ENCODE measurements around the gene CLDN24. TPM values are rescaled to one million over a fixed set of nuclear protein-coding genes. Genes with fewer than 3 reads are reported as not detected.
A peak's percentile ranks its signal among the peaks of the same experiment; 100 is the strongest.

CLDN24 gene
- total RNA-seq, 5 donors from 2014 or later (not counting 1 experiment from before 2014, with no cell fraction given), result not detected

DNA sequence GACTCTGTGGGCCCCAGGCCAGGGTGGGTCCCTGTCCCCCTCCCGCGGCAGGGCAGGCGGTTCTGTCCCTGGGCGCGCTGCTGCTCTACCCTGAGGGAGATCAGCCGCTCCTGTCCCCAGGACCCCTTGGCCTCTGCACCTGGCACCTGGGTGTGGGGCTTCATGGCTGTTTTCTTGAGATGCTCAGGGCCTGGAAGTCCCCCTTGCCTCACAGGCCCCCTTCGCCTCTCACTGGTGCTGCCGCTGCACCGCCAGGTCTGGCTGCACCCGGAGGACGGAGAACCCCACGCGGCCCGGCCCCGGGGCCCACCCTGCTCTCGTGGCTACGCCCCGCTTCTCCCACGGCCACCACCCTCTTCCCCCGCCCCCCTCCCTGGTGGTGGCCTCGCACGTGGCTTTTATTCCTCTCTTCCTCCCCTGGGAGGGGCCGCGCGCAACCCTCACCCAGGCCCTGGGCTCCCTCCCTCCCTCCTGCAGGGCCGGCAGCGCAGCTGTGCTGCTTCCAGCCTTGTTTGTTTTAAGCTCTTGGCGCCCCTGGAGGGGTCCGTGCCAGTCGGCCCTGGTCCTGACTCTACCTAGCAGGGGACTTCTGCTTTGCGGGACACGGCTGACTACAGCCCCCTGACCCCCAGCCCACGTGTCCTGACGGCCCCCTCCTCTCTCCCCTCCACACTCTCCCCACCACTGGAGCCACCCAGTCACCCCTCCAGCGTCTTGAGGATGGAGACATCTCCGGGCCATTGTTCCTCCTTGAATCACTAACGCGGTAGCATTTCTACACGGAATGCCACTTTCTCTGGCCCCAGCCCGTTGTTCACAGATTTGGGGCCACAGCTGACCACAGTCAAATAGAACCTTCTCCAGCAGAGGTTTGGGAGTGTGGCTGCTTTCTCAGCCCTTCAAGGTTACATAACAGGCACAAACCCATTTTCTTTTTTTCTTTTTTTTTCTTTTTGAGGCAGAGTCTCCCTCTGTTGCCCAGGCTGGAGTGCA, 20.6 kb upstream of the CLDN24 start:
- Histone ChIP-seq H3K9me3 (no peaks in the 10 kb centered on the region), H3K4me1 (ENCODE audit: control insufficient read depth in 1 of 2, extremely low read depth in 1 of 2, insufficient read depth in 2 of 2, low read length in 2 of 2) (no peaks in the 10 kb centered on the region), H3K27me3 (replicated peaks in 1 of 2; ENCODE audit: control insufficient read depth in 2 of 2, extremely low read depth in 1 of 2, insufficient read depth in 2 of 2, low read length in 1 of 2) (peaks cover 0 to 40% of the 10 kb centered on the region in 2 experiments), H3K36me3 (ENCODE audit: control insufficient read depth in 2 of 2, extremely low read depth in 1 of 2, insufficient read depth in 1 of 2, low read length in 1 of 2) (no peaks in the 10 kb centered on the region), H3K27ac (ENCODE audit: low read length) (no peak overlapping the region), H3K4me3 (ENCODE audit: control insufficient read depth in 1 of 2, extremely low read depth in 1 of 2, low read length in 1 of 2) (no peak overlapping the region)
- Mint-ChIP-seq H3K27me3 (peaks cover 15 to 22% of the 10 kb centered on the region in 2 donors), H3K4me1 (peaks cover 0 to 5% (median 4%) of the 10 kb centered on the region in 3 donors), H3K4me3 (peak overlapping the region in 1 of 3 donors; percentile 48), H3K36me3 (no peaks in the 10 kb centered on the region), H3K27ac (no peak overlapping the region), H3K9me3 (no peaks in the 10 kb centered on the region)
- peak in 2 of 4 experiments; percentile 26 to 30 for ATAC-seq (replicated peaks in 1 of 4)
- peak in 1 of 35 experiments; percentile 8 for DNase-seq
- ChIA-PET CTCF (interaction anchor here in 1 of 2 donors (0.5 to 0.7 kb wide), 2 partner anchors 63 to 68 kb away, joined by 4 to 11 read pairs; no protein-coding TSS in a partner anchor), POLR2A (no interaction called here)
- 18% methylated on average over 31 of the region's 40 CpGs for WGBS (ENCODE audit: insufficient coverage)

- Histone ChIP-seq H3K4me1 (ENCODE audit: control insufficient read depth in 1 of 2, extremely low read depth in 1 of 2, insufficient read depth in 2 of 2, low read length in 2 of 2) (no peaks in the 10 kb centered on the region), H3K9me3 (no peaks in the 10 kb centered on the region), H3K27me3 (replicated peaks in 1 of 2; ENCODE audit: control insufficient read depth in 2 of 2, extremely low read depth in 1 of 2, insufficient read depth in 2 of 2, low read length in 1 of 2) (peaks cover 0 to 12% of the 10 kb centered on the region in 2 experiments), H3K27ac (ENCODE audit: low read length) (no peak overlapping the region), H3K36me3 (ENCODE audit: control insufficient read depth in 2 of 2, extremely low read depth in 1 of 2, insufficient read depth in 1 of 2, low read length in 1 of 2) (no peaks in the 10 kb centered on the region), H3K4me3 (ENCODE audit: control insufficient read depth in 1 of 2, extremely low read depth in 1 of 2, low read length in 1 of 2) (no peak overlapping the region)
- CTCF ChIA-PET, result interaction anchor here in 1 of 2 donors (0.7 kb wide), 1 partner anchor 1703 kb away, joined by 5 read pairs; no protein-coding TSS in a partner anchor
- Mint-ChIP-seq H3K4me1 (peaks cover 0 to 4% (median 4%) of the 10 kb centered on the region in 3 donors), H3K9me3 (no peaks in the 10 kb centered on the region), H3K36me3 (no peaks in the 10 kb centered on the region), H3K4me3 (no peak overlapping the region), H3K27me3 (peaks cover 7 to 12% of the 10 kb centered on the region in 2 donors), H3K27ac (no peak overlapping the region)
- DNase-seq (no peak), ATAC-seq (replicated peaks in 1 of 4) (no peak)
- POLR2A ChIA-PET, result interaction anchor here in 1 of 2 donors (0.6 kb wide), 1 partner anchor 84 kb away, joined by 3 read pairs; no protein-coding TSS in a partner anchor
- WGBS (ENCODE audit: insufficient coverage), result 84% methylated on average over 6 of the region's 7 CpGs
Observed at GRCh38 chr4:183337833-183338232, 15.6 kb upstream of the CLDN24 start.

DNA sequence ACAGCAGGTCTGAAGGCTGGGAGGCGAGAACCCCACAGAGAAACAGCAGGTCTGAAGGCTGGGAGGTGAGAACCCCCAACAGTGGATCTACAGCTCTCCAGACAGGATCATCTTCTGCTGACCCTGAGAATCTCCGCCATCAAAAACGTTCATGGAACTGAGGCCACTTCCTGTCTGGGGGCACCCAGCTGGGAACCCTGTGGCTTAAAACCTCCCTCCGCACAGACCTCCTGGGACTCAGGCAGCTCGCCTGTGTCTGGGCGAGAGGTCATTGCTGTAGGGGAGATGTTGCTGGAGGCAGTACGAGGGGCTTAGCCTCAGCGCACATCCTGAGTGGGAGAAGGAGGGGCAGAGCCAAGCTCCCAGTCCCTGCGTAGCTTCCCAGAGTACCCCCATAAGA, 15.1 kb upstream of the CLDN24 start:
- no peaks in the 10 kb centered on the region for H3K9me3 ChIP-seq
- H3K27me3 ChIP-seq (replicated peaks in 1 of 2; ENCODE audit: control insufficient read depth in 2 of 2, extremely low read depth in 1 of 2, insufficient read depth in 2 of 2, low read length in 1 of 2), result peaks cover 0 to 11% of the 10 kb centered on the region in 2 experiments
- Mint-ChIP-seq H3K4me3 (no peak overlapping the region), H3K4me1 (peaks cover 0 to 4% (median 4%) of the 10 kb centered on the region in 3 donors), H3K27me3 (peaks cover 12 to 17% of the 10 kb centered on the region in 2 donors), H3K27ac (no peak overlapping the region), H3K36me3 (no peaks in the 10 kb centered on the region), H3K9me3 (no peaks in the 10 kb centered on the region)
- WGBS (ENCODE audit: insufficient coverage), result 74% methylated on average over 3 of the region's 9 CpGs
- H3K4me3 ChIP-seq (ENCODE audit: control insufficient read depth in 1 of 2, extremely low read depth in 1 of 2, low read length in 1 of 2), result no peak overlapping the region
- CTCF ChIA-PET, result no interaction called here
- H3K27ac ChIP-seq (ENCODE audit: low read length), result no peak overlapping the region
- no peak for ATAC-seq (replicated peaks in 1 of 4)
- H3K36me3 ChIP-seq (ENCODE audit: control insufficient read depth in 2 of 2, extremely low read depth in 1 of 2, insufficient read depth in 1 of 2, low read length in 1 of 2), result no peaks in the 10 kb centered on the region
- POLR2A ChIA-PET, result no interaction called here
- no peak for DNase-seq
- no peaks in the 10 kb centered on the region for H3K4me1 ChIP-seq (ENCODE audit: control insufficient read depth in 1 of 2, extremely low read depth in 1 of 2, insufficient read depth in 2 of 2, low read length in 2 of 2)

DNA sequence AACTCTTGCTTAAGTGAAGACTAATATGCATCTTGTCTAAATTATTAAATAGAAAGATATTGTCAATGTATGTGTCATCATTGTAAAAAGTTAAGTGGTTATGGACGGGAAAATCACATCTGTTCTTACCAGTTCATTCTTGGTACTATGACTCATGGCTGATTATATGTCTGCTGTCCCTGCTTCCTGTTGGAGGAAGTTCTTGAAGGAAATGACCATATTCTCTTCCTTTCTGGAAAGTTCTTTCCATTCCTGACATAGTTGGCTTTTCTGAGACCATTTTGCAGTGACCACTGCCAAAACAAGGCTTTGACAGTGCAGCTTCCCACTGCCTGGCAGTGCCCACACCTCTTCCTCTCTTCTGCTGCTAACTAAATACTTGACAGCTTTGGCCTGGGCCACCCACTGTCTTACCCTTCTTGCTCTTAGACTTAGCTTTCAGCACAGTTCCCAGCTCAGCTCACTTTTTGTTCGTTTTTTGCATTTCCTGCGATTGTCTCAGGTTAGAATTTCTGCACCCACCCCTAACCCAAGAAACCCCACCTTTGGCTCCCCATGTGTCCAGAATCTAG, 13.2 kb upstream of the CLDN24 start:
- 83% methylated on average over 2 of the region's 3 CpGs for WGBS (ENCODE audit: insufficient coverage)
- H3K36me3 Mint-ChIP-seq, result no peaks in the 10 kb centered on the region
- Histone ChIP-seq H3K27ac (ENCODE audit: low read length) (no peak overlapping the region), H3K9me3 (no peaks in the 10 kb centered on the region), H3K4me1 (ENCODE audit: control insufficient read depth in 1 of 2, extremely low read depth in 1 of 2, insufficient read depth in 2 of 2, low read length in 2 of 2) (no peaks in the 10 kb centered on the region), H3K4me3 (ENCODE audit: control insufficient read depth in 1 of 2, extremely low read depth in 1 of 2, low read length in 1 of 2) (no peak overlapping the region), H3K27me3 (replicated peaks in 1 of 2; ENCODE audit: control insufficient read depth in 2 of 2, extremely low read depth in 1 of 2, insufficient read depth in 2 of 2, low read length in 1 of 2) (peaks cover 0 to 15% of the 10 kb centered on the region in 2 experiments), H3K36me3 (ENCODE audit: control insufficient read depth in 2 of 2, extremely low read depth in 1 of 2, insufficient read depth in 1 of 2, low read length in 1 of 2) (no peaks in the 10 kb centered on the region)
- H3K4me1 Mint-ChIP-seq, result peaks cover 0 to 4% (median 4%) of the 10 kb centered on the region in 3 donors
- no peaks in the 10 kb centered on the region for H3K9me3 Mint-ChIP-seq
- POLR2A ChIA-PET, result no interaction called here
- H3K27ac Mint-ChIP-seq, result no peak overlapping the region
- CTCF ChIA-PET, result no interaction called here
- ATAC-seq (replicated peaks in 1 of 4), result no peak
- H3K27me3 Mint-ChIP-seq, result peaks cover 13 to 24% of the 10 kb centered on the region in 2 donors
- DNase-seq, result no peak
- H3K4me3 Mint-ChIP-seq, result no peak overlapping the region

GRCh38 chr4:183333983-183334382, 11.8 kb upstream of the CLDN24 start:
- H3K4me3 Mint-ChIP-seq, result no peak overlapping the region
- peaks cover 0 to 4% (median 4%) of the 10 kb centered on the region in 3 donors for H3K4me1 Mint-ChIP-seq
- H3K9me3 ChIP-seq, result no peaks in the 10 kb centered on the region
- no peaks in the 10 kb centered on the region for H3K36me3 Mint-ChIP-seq
- H3K36me3 ChIP-seq (ENCODE audit: control insufficient read depth in 2 of 2, extremely low read depth in 1 of 2, insufficient read depth in 1 of 2, low read length in 1 of 2), result no peaks in the 10 kb centered on the region
- H3K27me3 ChIP-seq (replicated peaks in 1 of 2; ENCODE audit: control insufficient read depth in 2 of 2, extremely low read depth in 1 of 2, insufficient read depth in 2 of 2, low read length in 1 of 2), result peaks cover 0 to 18% of the 10 kb centered on the region in 2 experiments
- H3K4me1 ChIP-seq (ENCODE audit: control insufficient read depth in 1 of 2, extremely low read depth in 1 of 2, insufficient read depth in 2 of 2, low read length in 2 of 2), result no peaks in the 10 kb centered on the region
- H3K4me3 ChIP-seq (ENCODE audit: control insufficient read depth in 1 of 2, extremely low read depth in 1 of 2, low read length in 1 of 2), result no peak overlapping the region
- H3K27ac ChIP-seq (ENCODE audit: low read length), result no peak overlapping the region
- no peak overlapping the region for H3K27ac Mint-ChIP-seq
- CTCF ChIA-PET, result no interaction called here
- ATAC-seq (replicated peaks in 1 of 4), result no peak
- H3K27me3 Mint-ChIP-seq, result peaks cover 13 to 21% of the 10 kb centered on the region in 2 donors
- WGBS (ENCODE audit: insufficient coverage), result no CpG with 5 or more reads among the region's 6 CpGs
- DNase-seq, result no peak
- H3K9me3 Mint-ChIP-seq, result peaks cover 0 to 3% (median 0%) of the 10 kb centered on the region in 3 donors
- POLR2A ChIA-PET, result no interaction called here

DNA sequence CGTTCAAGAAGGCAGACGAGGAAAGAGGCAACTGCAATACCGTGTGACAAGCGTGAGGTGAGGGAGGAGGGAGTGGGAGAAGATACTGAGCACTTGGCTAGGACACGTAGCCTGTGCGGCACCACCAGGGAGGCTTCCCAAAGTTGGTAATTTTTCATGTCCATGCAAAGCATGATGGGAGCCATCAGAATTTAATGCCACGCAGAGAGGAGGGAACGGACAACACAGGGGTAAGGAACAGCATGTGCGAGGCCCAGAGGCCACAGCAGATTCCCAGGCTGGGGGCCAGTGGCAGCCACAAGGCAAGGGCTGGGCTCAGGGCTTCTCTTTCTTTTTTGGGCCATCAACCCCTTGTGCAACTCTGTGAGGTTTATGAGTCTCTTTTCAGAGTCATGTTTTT, 11.0 kb upstream of the CLDN24 start:
- Mint-ChIP-seq H3K27me3 (peaks cover 13 to 24% of the 10 kb centered on the region in 2 donors), H3K9me3 (peaks cover 0 to 3% (median 0%) of the 10 kb centered on the region in 3 donors), H3K36me3 (no peaks in the 10 kb centered on the region), H3K4me1 (peaks cover 0 to 4% (median 4%) of the 10 kb centered on the region in 3 donors), H3K4me3 (no peak overlapping the region), H3K27ac (no peak overlapping the region)
- no peak overlapping the region for H3K27ac ChIP-seq (ENCODE audit: low read length)
- no peaks in the 10 kb centered on the region for H3K4me1 ChIP-seq (ENCODE audit: control insufficient read depth in 1 of 2, extremely low read depth in 1 of 2, insufficient read depth in 2 of 2, low read length in 2 of 2)
- ChIA-PET CTCF (no interaction called here), POLR2A (no interaction called here)
- WGBS (ENCODE audit: insufficient coverage), result 90% methylated on average over 9 of the region's 9 CpGs
- peaks cover 0 to 18% of the 10 kb centered on the region in 2 experiments for H3K27me3 ChIP-seq (replicated peaks in 1 of 2; ENCODE audit: control insufficient read depth in 2 of 2, extremely low read depth in 1 of 2, insufficient read depth in 2 of 2, low read length in 1 of 2)
- no peaks in the 10 kb centered on the region for H3K9me3 ChIP-seq
- ATAC-seq (replicated peaks in 1 of 4), result no peak
- no peak for DNase-seq
- no peaks in the 10 kb centered on the region for H3K36me3 ChIP-seq (ENCODE audit: control insufficient read depth in 2 of 2, extremely low read depth in 1 of 2, insufficient read depth in 1 of 2, low read length in 1 of 2)
- no peak overlapping the region for H3K4me3 ChIP-seq (ENCODE audit: control insufficient read depth in 1 of 2, extremely low read depth in 1 of 2, low read length in 1 of 2)
